ENCODE measurements around the gene TSPYL1.

GRCh38 chr6:116307633-116308032 is 27.9 kb upstream of the TSPYL1 start:
- no peak for TF ChIP-seq CTCF (IDR thresholded peaks at IDR 0.05; ENCODE audit: poor library complexity, severe bottlenecking)
- no peak for TF ChIP-seq EZH2 (IDR thresholded peaks at IDR 0.05; ENCODE audit: borderline replicate concordance, insufficient read depth, low read length, poor library complexity, severe bottlenecking)
- TF ChIP-seq RAD21 (conservative IDR thresholded peaks at IDR 0.05) = no peak
